ENCODE measurements around the gene CAMSAP3.

CAMSAP3 gene

DNA sequence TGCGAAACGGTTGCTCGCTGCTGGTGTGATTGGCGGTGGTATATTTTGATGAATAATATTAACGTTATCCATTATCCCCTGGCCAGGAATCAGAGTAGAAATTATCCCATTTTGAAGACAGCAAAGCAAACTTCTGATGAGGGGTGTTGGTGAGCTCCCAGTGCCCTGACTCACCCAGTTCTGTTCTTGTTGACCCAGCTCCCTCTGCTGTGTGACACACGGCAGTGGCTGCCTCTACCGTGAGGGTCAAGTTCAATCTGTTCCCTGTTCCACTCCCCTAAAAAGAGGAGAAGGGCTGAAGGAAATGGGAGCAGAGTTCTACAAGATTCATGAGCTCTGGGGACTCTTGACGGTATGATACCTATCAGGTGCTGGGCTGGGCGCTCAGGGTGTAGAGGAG, 2.0 kb downstream of the CAMSAP3 start:
- TF ChIP-seq, protein P1, sequence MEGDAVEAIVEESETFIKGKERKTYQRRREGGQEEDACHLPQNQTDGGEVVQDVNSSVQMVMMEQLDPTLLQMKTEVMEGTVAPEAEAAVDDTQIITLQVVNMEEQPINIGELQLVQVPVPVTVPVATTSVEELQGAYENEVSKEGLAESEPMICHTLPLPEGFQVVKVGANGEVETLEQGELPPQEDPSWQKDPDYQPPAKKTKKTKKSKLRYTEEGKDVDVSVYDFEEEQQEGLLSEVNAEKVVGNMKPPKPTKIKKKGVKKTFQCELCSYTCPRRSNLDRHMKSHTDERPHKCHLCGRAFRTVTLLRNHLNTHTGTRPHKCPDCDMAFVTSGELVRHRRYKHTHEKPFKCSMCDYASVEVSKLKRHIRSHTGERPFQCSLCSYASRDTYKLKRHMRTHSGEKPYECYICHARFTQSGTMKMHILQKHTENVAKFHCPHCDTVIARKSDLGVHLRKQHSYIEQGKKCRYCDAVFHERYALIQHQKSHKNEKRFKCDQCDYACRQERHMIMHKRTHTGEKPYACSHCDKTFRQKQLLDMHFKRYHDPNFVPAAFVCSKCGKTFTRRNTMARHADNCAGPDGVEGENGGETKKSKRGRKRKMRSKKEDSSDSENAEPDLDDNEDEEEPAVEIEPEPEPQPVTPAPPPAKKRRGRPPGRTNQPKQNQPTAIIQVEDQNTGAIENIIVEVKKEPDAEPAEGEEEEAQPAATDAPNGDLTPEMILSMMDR (IDR thresholded peaks at IDR 0.05; ENCODE audit: low read depth, low read length) = no peak
- no peak for DNase-seq (ENCODE audit: extremely low read depth, low read depth)

DNA sequence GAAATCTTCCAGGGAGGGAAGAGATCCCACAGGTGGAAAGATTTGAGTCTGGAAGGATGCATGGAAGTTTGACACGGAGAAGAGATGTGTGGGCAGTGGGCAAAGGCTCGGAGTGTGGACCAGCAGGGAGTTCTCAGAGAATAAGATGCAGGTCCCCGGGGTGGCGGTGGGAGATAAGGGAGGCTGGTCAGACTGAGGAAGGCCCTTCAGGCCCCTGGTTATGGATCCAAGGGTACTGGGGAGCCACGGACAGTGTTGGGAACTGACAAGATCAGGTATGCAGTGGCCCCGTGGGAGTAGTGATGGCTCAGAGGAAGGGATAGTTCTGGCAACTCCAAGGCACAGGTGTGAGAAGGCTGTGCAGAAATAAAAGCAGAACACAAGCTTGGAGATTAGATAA, 2.5 kb downstream of the CAMSAP3 start:
- DNase-seq (ENCODE audit: extremely low read depth, low read depth) = no peak
- TF ChIP-seq, protein P1 (IDR thresholded peaks at IDR 0.05; ENCODE audit: low read depth, low read length) = no peak

DNA sequence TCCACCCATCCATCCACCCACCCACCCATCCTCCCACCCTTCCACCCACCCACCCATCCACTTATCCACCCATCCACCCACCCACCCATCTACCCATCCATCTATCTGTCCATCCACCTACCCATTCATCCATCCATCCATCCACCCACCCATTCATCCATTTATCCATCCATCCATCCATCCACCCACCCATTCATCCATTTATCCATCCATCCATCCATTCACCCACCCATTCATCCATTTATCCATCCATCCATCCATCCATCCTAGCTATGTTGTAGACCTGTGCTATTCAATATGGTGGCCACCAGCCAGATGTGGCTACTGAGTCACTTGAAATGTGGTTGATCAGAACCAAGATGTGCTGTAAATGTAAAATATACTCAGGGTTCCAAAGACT, 5.1 kb downstream of the CAMSAP3 start:
- DNase-seq (ENCODE audit: extremely low read depth, low read depth) = no peak
- TF ChIP-seq, protein P1 (IDR thresholded peaks at IDR 0.05; ENCODE audit: low read depth, low read length) = no peak

DNA sequence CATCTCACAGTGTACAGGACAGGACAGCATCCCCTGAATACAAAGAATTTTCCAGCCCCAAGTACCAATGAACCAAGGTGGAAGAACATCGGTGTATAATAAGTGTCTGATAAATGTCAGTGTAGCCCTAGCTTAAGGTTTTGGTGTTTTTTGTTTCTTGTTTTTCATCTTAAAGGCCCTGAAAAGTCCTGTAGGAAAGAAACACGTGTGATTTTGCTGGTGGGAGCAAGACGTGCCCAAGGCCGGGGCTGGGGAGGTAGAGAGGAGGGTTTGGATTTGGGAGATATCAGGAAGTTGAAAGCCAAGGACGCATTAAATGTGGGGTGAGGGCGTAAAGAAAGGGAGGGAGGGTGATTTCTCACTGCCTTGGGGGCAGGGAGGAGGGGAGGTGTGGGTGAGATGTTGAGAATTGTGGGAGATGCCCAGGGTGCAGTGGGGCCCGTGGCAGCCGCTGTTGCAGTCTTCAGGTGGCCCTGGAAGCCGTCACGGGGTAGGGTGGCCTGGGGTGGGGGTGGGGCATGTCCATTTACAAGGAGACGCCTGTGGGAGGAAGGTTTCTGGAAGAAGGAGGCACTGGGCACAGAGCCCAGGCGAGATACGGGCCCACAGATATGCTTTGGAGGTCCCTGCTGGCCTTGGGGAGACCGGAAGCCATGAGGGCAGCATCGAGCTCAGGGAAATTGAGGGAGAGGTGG, 6.7 kb downstream of the CAMSAP3 start:
- no peak for DNase-seq (ENCODE audit: extremely low read depth, low read depth)
- TF ChIP-seq, protein P1 (IDR thresholded peaks at IDR 0.05; ENCODE audit: low read depth, low read length) = no peak

DNA sequence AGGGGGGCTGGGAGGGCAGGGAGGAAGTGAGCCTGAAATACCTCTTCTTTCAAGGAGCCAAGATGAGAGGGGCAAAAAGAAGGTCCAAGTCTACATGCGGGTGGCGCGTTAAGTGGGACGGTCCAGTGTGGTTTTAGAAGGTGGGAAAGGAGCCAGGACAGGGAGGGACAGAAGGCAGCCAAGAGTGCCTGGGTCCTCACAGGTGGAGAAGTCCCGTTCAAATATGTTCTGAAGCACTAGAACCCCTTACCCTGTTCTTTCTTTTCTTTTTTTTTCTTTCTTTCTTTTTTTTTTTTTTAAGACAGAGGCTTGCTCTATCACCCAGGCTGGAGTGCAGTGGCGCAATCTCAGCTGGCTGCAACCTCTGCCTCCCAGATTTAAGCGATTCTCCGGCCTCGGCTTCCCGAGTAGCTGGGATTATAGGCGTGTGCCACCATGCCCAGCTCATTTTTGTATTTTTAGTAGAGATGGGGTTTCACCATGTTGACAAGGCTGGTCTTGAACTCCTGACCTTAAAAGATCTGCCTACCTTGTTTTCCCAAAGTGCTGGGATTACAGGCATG, 7.4 kb downstream of the CAMSAP3 start:
- TF ChIP-seq, protein P1 (IDR thresholded peaks at IDR 0.05; ENCODE audit: low read depth, low read length) = no peak
- no peak for DNase-seq (ENCODE audit: extremely low read depth, low read depth)

DNA sequence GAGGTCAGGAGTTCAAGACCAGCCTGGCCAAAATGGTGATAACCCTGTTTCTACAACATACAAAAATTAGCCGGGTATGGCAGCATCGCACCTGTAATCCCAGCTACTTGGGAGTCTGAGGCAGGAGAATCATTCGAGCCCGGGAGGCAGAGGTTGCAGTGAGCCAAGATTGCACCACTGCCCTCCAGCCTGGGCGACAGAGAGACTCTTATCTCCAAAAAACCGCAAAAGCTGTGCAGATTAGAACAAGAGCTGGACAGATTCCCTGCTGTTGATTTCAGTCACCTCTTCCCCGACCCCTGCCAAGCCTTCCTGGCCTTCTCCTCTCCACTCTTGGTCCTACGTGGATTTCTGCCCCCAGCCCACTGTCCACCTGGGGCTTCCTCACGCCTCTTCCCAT, 8.3 kb downstream of the CAMSAP3 start:
- DNase-seq (ENCODE audit: extremely low read depth, low read depth) = no peak

More for the DNA sequence above, 8.3 kb downstream of the CAMSAP3 start:
- TF ChIP-seq, protein P1 (IDR thresholded peaks at IDR 0.05; ENCODE audit: low read depth, low read length) = no peak

Data from AG09319 (cell line).